ENCODE results near the gene SV2B.

SV2B gene

DNA sequence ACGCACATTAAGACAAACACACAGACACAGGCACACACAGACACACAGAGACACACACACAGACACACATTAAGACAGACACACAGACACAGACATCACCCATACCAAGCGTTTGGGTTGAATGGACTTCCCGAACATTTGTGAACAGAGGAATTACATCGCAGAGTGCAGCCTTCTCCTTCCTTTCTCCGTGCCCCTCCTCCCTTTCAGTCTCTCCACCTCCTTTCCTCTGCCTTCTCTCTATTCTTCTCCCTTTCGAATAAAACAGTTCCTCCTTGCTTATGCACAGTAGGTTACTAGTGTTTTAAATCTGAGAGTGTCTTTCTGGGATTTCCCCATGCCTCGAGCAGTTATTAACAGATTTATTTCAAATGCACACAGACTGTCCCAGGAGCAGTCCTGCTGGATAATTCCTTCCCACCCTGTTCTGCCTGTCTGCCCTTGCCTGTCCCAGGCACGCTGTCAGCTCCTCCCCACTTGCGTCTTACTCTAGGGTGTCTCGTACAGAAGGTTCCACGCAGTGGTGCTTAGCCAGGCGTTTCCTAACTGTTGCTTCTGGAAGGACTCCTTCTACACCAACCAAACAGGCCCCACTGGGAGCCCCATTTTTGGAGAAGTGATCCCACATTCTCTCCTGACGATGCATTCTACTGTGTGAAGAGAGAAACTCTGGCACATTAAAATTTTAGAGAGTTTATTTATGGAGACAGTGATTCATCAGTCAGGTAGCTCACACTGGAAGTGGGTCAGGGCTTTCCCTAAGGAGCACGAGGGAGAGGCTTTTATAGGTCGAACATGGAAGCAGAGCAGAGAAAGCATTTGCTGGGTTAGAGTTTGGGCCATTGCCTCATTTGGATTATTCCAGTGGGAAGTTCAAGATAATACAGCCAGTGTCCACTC is 163.8 kb downstream of the SV2B start:
- DNase-seq (ENCODE audit: low read depth in 4 of 4, low spot score in 1 of 4), result no peak

DNA sequence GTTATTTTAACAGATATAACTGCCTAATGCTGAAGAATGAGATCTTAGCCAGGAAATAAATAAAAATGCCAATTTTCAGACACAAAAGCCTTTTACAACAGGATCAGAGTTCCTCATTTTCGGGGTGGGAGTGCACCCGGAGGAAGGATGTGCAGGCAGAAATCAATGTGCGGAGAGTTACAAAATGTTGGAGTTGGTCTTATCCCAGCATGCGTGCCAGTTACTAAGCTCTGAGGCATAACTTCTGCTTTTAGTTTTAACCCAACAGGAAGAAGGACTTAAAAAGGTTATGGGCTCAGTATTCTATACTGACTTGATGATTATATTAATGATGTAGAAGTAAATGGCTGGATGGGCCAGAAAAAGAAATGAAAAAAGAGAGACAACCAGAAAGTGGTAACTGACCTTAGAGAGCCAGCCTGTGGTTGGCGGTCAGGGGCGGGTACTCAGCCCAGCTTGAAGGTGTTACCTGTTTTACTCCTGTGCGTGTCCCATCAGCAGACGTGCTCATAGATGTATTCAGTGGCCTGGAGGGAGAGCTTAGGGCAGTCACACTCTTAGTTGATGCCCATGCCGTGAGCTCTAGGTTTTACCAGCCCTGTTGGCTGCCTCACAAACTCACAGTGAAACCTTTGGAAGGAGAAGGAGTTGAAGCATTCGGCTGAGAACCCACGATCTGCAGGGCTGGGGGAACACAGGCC is 164.7 kb downstream of the SV2B start:
- no peak for DNase-seq (ENCODE audit: low read depth in 4 of 4, low spot score in 1 of 4)

DNA sequence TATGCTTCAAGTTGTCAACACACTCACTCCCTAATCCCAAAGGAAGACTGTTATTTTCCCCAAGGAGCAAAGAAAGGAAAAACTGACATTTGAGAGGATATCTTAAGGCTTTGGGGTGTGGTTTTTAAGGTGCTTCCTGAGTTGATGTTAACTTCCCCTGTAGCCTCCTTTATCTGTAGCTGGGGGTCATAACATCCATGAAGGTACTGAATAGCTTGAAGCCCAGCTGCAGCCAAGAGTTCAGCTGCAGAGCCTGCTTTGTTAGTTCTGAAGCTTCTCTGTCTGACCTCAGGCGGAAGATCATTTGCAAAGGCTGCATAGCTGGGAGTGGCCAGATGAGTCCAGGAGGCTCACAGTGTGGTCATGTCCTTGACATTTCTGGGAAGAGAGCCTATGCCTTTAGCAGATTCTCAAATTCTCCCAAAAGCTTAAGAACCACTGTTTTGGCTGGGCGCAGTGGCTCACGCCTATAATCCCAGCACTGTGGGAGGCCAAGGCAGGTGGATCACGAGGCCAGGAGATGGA is 165.4 kb downstream of the SV2B start:
- no peak for DNase-seq (ENCODE audit: low read depth in 4 of 4, low spot score in 1 of 4)

DNA sequence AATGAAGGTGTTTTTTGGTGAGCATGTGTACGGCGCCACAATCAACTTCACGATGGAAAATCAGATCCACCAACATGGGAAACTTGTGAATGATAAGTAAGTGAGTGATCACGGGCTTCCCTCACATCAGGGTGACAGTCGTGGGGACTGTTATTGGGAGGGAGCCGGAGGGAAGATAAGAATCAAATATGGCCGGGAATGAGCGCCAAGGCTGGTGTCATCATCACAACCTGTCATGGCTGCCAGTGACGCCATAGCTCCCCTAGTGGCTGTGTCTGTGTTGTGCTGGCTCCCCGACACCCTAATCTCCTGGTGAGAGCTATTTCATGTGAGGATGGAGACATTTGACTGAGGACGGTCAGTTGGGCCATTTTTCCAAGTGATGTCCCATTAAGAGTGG is 168.5 kb downstream of the SV2B start:
- no peak for DNase-seq (ENCODE audit: low read depth in 4 of 4, low spot score in 1 of 4)

DNA sequence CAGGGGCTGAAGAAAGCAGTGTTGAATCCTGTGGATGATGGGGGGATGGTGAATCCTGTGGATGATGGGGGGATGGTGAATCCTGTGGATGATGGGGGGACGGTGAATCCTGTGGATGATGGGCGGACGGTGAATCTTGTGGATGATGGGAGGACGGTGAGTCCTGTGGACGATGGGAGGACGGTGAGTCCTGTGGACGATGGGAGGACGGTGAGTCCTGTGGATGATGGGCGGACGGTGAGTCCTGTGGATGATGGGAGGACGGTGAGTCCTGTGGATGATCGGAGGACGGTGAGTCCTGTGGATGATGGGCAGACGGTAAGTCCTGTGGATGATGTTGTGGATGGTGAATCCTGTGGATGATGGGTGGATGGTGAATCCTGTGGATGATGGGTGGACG is 170.7 kb downstream of the SV2B start:
- DNase-seq (ENCODE audit: low read depth in 4 of 4, low spot score in 1 of 4), result no peak

DNA sequence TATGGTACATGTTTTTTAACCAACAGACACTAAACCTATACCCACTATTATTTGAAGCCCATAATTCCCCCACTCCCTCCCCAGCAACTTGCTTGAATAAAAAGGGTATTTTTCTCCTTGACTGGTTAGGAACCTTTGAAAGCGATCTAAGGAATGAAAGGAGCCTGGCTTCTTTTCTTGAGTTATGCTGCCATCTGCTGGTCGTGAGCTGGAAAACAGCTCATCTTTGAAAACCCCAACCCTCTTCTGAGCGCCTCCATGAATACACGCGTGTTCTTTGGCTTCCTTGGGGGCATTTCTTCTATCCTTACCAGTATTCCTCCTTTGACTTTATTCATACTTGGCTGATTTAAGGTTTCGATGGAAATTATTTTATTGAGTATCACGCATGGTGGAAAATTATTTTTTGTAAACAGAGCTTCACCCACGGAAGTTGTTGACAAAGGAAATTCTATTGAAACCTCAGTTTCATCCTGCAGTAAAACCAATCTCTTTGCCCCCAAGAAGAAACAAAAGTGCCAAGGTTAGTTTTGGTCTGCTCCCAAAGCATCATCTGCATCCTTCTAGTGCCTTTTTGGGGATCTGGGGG is 171.6 kb downstream of the SV2B start:
- DNase-seq (ENCODE audit: low read depth in 4 of 4, low spot score in 1 of 4), result peak; percentile 21 to 48 (median 37)

DNA sequence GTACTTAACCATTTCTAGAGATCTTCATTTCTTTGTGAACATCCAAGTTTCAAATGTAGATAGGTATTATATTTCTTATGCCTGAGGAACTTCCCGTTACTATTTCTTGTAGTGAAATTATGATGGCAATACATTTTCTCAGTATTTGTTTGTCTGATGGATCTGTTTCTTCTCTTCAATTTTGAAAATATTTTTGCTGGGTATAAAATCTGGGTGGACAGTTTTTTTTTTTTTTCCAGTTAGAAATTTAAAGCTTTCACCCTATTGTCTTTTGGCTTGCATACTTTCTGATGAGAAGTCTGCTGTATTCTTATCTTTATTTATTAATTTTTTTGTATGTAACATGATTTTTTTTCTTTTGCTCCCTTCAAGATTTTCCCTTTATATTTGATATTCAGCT is 175.8 kb downstream of the SV2B start:
- DNase-seq (ENCODE audit: low read depth in 4 of 4, low spot score in 1 of 4), result no peak

DNA sequence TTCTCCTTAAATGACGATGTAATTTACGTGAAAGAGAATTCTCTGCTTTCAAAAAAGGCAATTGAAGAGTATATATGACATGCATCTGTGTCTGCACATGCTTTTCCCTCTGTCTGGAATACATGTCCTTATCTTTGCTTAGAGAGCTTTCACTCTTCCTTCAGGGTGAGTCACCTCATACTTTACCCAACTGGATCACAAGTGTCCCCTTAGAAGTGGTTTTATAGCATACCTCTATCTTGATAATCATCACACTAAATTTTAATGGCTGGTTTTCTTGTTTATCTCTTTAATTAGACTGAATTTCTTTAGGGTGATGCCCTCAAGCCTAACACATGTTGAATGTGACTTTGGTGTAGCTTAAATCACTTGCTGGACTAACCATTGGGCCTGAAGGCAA is 178.9 kb downstream of the SV2B start:
- DNase-seq (ENCODE audit: low read depth in 4 of 4, low spot score in 1 of 4), result no peak

DNA sequence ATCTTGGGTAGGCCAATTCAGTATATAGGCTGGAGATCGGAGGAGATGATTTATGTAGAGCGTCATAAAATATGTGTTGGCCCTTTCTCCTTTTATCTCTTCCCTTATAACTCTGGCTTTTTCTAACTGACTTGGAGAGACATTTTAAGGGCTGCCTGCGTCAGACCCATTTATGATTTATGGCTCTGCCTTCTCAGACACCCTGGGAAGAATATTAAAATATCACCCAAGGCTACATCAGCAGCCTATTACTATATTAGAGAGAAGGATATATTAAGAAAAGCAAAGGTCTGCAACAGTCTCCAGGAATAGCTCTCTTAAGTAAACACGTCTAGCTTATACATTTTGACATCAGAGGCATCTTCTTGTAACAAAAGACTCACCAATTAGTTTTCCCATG is 179.4 kb downstream of the SV2B start:
- no peak for DNase-seq (ENCODE audit: low read depth in 4 of 4, low spot score in 1 of 4)

DNA sequence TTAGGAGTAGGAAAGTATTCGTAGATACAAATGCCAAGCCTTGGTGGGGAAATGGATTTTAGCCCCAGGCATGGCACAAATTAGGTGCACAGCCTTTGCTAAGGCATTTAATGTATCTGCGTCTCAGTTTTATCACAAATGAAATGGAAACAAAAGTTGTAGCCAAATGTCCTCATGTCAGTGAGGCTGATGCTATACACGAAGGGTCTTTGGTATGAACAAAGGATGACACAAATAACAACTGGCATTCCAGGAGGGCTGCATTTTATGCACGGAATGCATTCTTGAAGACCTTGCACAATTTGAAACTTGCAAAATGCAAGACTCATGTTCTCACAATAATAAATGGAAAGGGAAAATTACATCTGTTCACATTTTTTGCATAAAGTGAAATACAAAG is 181.9 kb downstream of the SV2B start:
- no peak for DNase-seq (ENCODE audit: low read depth in 4 of 4, low spot score in 1 of 4)

DNA sequence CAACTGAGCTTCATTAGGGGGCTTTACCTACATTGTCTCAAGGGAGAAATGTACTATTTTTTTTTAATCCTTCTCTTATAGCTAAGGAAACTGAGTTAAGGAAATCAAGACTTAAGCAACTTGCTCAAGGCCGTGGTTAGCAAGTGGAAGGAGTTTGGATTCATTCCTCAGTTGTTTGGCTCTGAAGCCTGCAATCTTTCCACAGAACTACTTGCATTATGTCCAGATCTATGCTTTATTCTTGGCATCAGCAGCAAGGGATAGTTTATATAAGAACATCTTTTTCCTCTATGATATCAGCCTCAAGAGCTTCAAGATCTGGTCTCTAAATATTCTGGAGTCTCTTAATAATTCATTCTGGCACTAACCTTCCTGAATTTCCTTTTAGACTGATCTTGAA is 182.4 kb downstream of the SV2B start:
- no peak for DNase-seq (ENCODE audit: low read depth in 4 of 4, low spot score in 1 of 4)

DNA sequence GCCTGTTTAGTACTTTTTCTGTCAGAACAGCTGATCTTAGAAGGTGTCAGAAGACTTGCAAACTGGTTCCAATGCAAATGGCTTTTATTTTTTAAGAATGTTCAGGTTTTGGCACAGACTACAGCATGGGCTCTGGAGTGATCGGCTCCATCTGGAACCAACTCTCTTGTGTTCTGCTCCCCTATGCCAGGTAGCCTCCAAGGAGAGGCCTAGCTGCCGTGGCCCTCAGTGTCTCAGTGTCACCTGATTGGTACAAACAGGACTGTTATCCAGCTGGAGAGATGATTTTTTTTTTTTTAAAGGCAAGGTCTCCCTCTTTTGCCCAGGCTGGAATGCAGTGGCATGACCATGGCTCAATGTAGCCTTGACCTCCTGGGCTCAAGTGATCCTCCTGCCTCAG is 183.1 kb downstream of the SV2B start:
- no peak for DNase-seq (ENCODE audit: low read depth in 4 of 4, low spot score in 1 of 4)

DNA sequence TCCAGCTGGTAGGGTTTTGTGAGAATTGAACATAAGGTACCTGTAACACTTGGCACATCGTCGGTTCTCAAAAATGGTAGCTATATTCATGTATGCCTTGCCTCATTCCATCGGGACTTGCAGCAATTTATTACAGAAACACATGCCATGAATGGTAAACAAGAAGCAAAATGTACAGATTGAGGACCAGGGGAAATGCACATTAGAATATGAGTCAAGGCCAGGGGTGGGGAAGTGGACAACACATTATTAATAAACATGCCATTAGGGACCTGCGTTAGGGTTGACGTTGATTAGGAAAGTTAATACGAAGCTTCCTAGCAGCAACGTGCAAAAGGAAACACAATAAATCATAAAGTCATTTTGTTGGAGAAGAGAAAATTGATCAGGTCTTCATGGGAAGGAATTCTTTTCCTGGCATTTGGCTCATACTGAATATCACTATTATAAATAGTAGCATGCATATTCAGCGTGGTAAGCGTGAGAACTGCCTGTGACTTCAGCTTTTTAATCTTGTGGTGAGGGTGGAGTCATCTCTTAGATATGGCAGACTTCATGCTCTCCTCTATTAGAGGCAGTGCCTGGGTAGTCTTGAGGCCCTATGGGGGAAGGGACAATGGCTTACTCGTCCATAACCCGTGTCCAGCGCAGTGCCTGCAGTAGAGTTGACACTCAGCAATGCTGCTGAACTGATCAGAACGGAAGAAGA is 184.9 kb downstream of the SV2B start:
- DNase-seq (ENCODE audit: low read depth in 4 of 4, low spot score in 1 of 4), result no peak

DNA sequence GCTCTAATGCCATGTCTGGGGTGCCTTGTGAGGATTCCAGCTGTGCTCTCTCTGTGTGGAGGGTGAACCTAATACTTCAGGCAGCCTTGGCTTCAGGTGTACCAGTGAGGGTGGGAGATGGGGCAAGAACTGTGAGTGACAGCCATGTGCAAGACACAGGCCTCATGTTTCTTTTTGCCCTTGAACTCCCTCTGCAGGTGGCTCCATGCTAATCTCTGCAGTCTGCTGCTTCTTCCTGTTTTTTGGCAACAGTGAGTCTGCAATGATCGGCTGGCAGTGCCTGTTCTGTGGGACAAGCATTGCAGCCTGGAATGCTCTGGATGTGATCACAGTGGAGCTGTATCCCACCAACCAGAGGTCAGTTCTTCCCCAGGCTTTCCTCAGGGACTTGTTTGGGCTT is 189.3 kb downstream of the SV2B start:
- DNase-seq (ENCODE audit: low read depth in 4 of 4, low spot score in 1 of 4), result no peak

DNA sequence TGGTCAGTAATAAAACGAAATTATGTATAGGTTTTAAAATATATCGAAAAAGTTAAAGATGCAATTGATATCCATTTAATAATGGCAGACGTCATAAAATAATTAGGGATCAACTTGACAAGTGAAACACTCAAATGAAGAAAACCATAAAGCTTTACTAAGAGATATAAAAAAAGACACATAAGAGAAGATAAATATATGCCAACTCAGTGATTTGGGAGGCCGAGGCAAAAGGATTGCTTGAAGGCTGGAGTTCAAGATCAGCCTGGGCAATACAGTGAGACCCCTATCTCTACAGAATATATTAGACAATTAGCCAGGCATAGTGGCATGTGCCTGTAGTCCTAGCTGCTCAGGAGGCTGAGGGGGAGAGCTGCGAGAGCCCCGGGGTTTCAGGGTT is 190.5 kb downstream of the SV2B start:
- no peak for DNase-seq (ENCODE audit: low read depth in 4 of 4, low spot score in 1 of 4)

DNA sequence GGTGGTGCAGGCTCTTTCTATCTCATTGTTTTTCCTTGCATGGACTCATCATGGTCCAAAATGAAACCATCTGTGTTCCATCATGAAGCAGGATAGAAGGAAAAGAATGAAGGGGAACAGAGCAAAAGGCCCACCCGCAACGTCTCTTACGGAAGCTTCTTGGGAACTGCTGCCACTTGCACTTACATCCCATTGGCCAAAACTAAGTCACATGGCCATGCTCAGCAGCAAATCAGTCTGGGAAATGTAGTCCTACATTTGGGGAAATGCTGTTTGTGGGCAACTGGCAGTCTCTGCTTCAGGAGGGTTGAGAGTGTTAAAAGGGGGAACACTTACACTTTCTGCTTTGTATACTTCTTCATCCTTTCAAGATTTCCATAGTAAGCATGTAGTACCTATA is 191.6 kb downstream of the SV2B start:
- DNase-seq (ENCODE audit: low read depth in 4 of 4, low spot score in 1 of 4), result no peak

DNA sequence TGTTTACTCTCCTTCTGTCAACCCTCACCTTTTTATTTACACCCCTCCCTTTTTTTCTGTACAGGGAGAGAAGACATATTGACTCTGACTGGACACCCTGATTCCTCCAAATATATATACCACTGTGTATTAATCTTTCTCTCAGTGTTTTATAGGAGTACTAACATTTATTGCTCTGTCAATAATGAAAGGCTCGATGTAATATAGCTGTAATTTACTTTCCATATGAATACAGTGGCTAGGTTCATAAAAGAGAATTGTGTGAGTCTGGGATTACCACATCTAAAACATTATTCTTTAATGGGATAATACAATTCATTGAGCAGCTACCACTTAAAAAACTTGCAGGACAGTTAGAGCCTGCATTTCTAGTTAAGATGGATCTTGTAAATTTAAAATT is 194.3 kb downstream of the SV2B start:
- DNase-seq (ENCODE audit: low read depth in 4 of 4, low spot score in 1 of 4), result no peak

DNA sequence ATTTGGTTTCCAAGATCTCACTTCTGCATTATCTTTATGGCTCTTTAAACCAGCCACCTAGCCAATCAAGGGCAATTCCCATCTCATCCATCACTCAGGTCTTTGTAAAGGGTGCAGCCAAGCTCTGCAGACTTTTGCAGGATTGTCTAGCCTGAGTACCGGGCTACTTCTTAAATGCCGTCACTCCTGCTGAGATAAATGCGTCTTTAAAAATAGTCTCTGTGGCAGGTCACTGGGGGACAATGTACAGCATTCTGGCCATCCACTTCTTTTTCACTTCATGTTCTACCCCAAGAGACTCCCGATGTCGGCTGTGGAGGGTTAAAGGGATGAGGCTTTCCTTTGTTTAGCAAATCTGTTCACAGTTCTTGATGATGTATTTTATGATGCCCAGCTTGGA is 194.7 kb downstream of the SV2B start:
- no peak for DNase-seq (ENCODE audit: low read depth in 4 of 4, low spot score in 1 of 4)

DNA sequence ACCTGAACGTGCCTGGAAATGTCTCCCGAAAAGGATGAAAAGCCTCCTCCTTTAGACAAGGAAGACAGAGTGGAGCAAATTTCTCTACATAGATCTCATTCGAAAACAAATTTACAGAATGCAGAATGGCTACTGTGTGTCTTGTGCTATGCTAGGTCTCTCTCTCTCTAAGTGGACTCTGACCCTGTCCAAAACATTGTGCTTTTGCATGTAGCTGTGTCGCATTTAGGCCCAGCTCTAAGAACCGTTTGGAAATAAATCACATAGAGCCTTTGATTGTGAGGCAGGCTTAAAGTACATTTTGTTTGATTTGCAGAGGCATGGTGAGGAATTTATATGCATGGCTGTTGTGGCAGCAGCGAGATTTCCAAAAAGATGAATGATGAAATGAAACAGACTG is 198.0 kb downstream of the SV2B start:
- no peak for DNase-seq (ENCODE audit: low read depth in 4 of 4, low spot score in 1 of 4)

DNA sequence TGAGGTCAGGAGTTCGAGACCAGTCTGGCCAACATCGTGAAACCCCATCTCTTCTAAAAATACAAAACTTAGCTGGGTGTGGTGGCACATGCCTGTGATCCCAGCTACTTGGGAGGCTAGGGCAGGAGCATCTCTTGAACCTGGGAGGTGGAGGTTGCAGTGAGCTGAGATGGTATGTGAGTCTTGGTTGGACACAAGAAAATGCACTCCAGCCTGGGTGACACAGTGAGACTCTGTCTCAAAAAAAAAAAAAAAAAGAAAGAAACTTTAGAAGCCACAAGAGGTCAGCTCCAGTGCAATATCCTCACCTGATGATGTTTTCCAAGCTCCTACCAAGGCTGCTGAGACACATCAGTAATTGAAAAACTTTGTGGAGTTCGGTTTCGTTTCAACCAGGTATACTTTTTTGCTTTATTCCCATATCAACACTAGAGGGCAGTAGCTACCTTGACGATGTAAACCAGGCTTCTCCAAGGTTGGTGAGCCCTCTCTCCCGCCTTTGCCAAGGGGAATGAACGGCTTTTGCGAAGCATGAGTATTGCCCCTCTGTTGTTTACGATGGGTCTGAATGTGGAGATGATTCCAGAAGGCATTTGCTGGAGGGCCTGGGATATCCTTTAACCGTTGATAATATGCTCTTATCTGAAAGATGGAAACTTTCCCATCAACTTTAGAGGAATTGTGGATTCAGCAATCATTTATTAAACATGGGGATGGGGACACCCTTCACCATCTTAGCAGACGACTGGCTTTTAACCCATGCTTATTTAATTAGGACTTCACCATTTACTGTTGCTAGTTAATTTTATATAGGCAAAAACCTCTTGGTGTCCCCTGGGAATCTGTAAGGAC is 202.8 kb downstream of the SV2B start:
- no peak for DNase-seq (ENCODE audit: low read depth in 4 of 4, low spot score in 1 of 4)

DNA sequence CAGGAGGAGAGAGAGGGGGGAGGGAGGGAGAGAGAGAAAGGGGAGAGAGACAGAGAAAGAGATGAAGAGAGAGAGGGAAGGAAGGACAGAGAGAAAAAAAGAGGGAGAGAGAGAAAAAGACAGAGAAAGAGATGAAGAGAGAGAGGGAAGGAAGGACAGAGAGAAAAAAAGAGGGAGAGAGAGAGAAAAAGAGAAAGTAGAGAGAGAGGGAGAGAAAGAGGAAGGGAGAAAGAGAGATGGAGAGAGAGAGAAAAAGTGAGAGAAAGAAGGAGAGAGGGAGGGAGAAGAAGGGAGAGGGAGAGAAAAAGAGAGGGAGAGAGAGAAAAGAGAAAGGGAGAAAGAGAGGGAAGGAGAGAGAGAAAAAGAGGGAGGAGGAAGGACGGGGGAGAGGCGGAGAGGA is 204.2 kb downstream of the SV2B start:
- no peak for DNase-seq (ENCODE audit: low read depth in 4 of 4, low spot score in 1 of 4)
